ENCODE measurements around the gene TRAPPC11.

Gene TRAPPC11

DNA sequence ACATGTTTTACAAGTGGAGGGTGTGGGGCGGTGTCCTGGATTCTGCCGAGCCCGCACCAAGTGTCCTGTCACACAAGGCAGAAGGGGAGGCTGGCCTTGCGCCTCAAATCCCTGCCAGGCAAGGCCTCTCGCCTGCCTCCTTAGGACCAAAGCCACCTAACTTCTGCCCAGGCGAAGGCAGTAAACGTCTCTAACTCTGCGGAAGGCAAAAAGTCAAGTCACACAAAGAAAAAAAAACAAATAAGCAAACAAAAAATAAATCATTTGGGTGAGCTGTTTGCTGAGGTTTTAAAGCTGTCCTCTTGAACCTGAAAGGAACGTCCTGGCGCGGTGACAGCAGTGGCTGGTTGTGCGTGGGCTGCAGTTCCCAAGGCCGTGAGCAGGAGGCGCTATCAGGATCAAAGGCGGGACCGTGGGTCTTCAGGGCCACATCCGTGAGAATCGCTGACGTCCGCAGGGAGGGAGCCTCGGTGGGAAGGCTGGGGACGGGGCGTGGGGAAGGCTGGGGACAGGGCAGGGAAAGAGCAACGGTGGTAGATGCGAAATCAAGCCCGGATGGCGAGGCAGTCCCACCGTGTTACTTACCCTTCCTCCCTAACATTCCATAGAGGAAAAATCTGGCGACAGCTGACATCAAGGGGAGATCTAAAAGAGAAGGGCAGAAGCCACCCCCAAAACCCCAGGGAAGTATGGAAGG is 99.1 kb downstream of the TRAPPC11 start:
- no peak for DNase-seq (ENCODE audit: low spot score)

DNA sequence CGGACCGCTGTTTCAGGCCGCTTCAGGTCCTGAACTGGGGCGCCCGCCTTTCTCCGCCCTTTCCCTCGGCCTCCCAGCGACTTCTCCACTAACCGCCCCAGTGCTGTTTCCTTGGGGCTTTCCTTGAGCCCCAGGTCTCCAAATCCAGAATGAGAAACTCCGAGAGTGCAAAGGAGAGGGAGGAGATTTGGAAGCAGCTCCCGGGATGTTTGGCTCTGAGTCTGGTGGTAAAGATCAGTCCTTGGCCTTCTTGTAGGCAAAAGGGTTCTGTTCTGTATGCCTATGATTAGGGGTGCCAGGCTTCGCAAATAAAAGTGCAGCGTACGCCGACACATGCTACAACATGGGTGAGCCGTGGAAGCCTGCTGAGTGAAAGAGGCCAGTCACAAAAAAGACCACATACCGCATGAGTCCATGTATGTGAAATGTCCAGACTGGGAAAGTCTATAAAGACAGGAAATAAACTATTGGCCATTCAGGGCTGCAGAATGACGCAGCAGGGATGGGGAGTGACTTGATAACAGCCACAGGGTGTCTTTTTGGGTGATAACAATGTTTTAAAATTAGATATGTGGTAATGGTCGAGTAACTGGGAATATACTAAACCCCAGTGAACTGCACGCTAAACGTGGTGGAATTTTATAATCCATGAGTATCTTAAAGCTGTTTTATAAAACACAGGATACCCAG is 99.8 kb downstream of the TRAPPC11 start:
- no peak for DNase-seq (ENCODE audit: low spot score)

DNA sequence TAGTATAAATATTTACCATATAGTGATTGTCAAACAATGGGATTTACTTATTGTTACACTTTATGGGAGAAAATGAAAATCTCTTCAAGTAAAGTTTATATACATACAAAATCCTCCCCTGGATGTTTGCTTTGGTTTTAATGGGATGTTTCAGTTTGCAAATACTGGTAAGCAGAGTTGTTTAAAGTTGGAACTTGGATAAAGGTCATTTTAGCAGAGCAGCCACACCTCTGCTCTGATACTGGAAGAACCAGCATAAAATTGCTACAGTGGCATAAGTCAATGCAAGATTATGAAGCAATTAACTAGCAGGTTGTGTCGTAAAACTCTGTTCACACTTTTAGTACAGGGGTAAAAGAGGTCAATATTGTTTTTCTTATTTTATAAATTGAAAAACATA is 101.2 kb downstream of the TRAPPC11 start:
- no peak for DNase-seq (ENCODE audit: low spot score)

Measured in cerebellar cortex (tissue), 1 donor.